Measurements from ENCODE around the gene EHMT1. TPM values are rescaled to one million over a fixed set of nuclear protein-coding genes. Genes with fewer than 3 reads are reported as not detected.

EHMT1 gene
- polyA plus RNA-seq, 3 donors: 10.1 to 46.5 (median 15.0) TPM

GRCh38 chr9:137875846-137876245 lies 257.0 kb downstream of the EHMT1 start:
- Histone ChIP-seq H3K4me2 (replicated peaks; ENCODE audit: extremely low read depth, low read length, poor library complexity, severe bottlenecking) (no peak overlapping the region), H3K4me3 (replicated peaks in 1 of 3; ENCODE audit: low read depth in 2 of 3, low read length in 3 of 3) (no peak overlapping the region), H3K36me3 (replicated peaks in 1 of 2; ENCODE audit: control insufficient read depth in 1 of 2, insufficient read depth in 2 of 2, low read length in 2 of 2) (no peaks in the 10 kb centered on the region), H4K20me1 (ENCODE audit: insufficient read depth, low read length) (no peaks in the 10 kb centered on the region), H2AFZ (ENCODE audit: insufficient read depth, low read depth, low read length, poor library complexity, severe bottlenecking) (no peak overlapping the region), H3K4me1 (ENCODE audit: control insufficient read depth in 1 of 2, insufficient read depth in 2 of 2, low read length in 2 of 2) (no peaks in the 10 kb centered on the region), H3K9me3 (replicated peaks in 1 of 2; ENCODE audit: control insufficient read depth in 1 of 2, insufficient read depth in 1 of 2, low read length in 2 of 2) (peaks cover 0 to 7% of the 10 kb centered on the region in 2 donors), H3K79me2 (ENCODE audit: insufficient read depth, low read length) (no peaks in the 10 kb centered on the region), H3K27me3 (ENCODE audit: control insufficient read depth in 2 of 2, insufficient read depth in 2 of 2, low read length in 2 of 2) (peaks cover 0 to 34% of the 10 kb centered on the region in 2 donors), H3K27ac (ENCODE audit: low read depth in 1 of 2, low read length in 2 of 2) (no peak overlapping the region), H3K9ac (ENCODE audit: insufficient read depth, low read length, poor library complexity, severe bottlenecking) (no peak overlapping the region)
- H3K36me3 Mint-ChIP-seq: no peaks in the 10 kb centered on the region
- TF ChIP-seq CTCF (IDR thresholded peaks at IDR 0.05): no peak
- H3K27me3 Mint-ChIP-seq (ENCODE audit: low read depth in 3 of 3): peaks cover 29 to 44% (median 31%) of the 10 kb centered on the region in 3 donors
- H3K9me3 Mint-ChIP-seq: peaks cover 0 to 21% (median 3%) of the 10 kb centered on the region in 7 donors
- H3K27ac Mint-ChIP-seq: no peak overlapping the region
- H3K4me3 Mint-ChIP-seq: no peak overlapping the region
- no peaks in the 10 kb centered on the region for H3K4me1 Mint-ChIP-seq
- no peak for DNase-seq
- 94% methylated on average over 9 of the region's 10 CpGs for WGBS (ENCODE audit: insufficient coverage)
- intact Hi-C loops (cut with micrococcal nuclease): no loop called here

- WGBS (ENCODE audit: insufficient coverage): 85% methylated on average over 8 of the region's 8 CpGs
- Histone ChIP-seq H3K4me2 (replicated peaks; ENCODE audit: extremely low read depth, low read length, poor library complexity, severe bottlenecking) (no peak overlapping the region), H3K4me3 (replicated peaks in 1 of 3; ENCODE audit: low read depth in 2 of 3, low read length in 3 of 3) (no peak overlapping the region), H2AFZ (ENCODE audit: insufficient read depth, low read depth, low read length, poor library complexity, severe bottlenecking) (no peak overlapping the region), H3K4me1 (ENCODE audit: control insufficient read depth in 1 of 2, insufficient read depth in 2 of 2, low read length in 2 of 2) (no peaks in the 10 kb centered on the region), H3K9ac (ENCODE audit: insufficient read depth, low read length, poor library complexity, severe bottlenecking) (no peak overlapping the region), H3K79me2 (ENCODE audit: insufficient read depth, low read length) (no peaks in the 10 kb centered on the region), H4K20me1 (ENCODE audit: insufficient read depth, low read length) (no peaks in the 10 kb centered on the region), H3K27me3 (ENCODE audit: control insufficient read depth in 2 of 2, insufficient read depth in 2 of 2, low read length in 2 of 2) (peaks cover 0 to 34% of the 10 kb centered on the region in 2 donors), H3K36me3 (replicated peaks in 1 of 2; ENCODE audit: control insufficient read depth in 1 of 2, insufficient read depth in 2 of 2, low read length in 2 of 2) (no peaks in the 10 kb centered on the region), H3K27ac (ENCODE audit: low read depth in 1 of 2, low read length in 2 of 2) (no peak overlapping the region), H3K9me3 (replicated peaks in 1 of 2; ENCODE audit: control insufficient read depth in 1 of 2, insufficient read depth in 1 of 2, low read length in 2 of 2) (peaks cover 0 to 7% of the 10 kb centered on the region in 2 donors)
- no peak overlapping the region for H3K27ac Mint-ChIP-seq
- peaks cover 0 to 21% (median 3%) of the 10 kb centered on the region in 7 donors for H3K9me3 Mint-ChIP-seq
- H3K4me1 Mint-ChIP-seq: no peaks in the 10 kb centered on the region
- no peaks in the 10 kb centered on the region for H3K36me3 Mint-ChIP-seq
- H3K4me3 Mint-ChIP-seq: peak overlapping the region in 1 of 2 donors; percentile 46
- DNase-seq: no peak
- peaks cover 29 to 44% (median 31%) of the 10 kb centered on the region in 3 donors for H3K27me3 Mint-ChIP-seq (ENCODE audit: low read depth in 3 of 3)
- intact Hi-C loops (cut with micrococcal nuclease): no loop called here
- no peak for TF ChIP-seq CTCF (IDR thresholded peaks at IDR 0.05)
These were observed 257.5 kb downstream of the EHMT1 start for GRCh38 chr9:137876269-137876668.
